ENCODE measurements around the gene MAU2.
"Not testable (repeated sequence)": the region's sequence is repeated elsewhere in the genome, so short reads cannot be mapped to it uniquely, and the experiment has no call there.

Gene MAU2

GRCh38 chr19:19345970-19346369 is 25.3 kb downstream of the MAU2 start:
- in situ Hi-C loops (cut with MboI; ENCODE audit: low sequenced_read_pairs) = no loop called here

DNA sequence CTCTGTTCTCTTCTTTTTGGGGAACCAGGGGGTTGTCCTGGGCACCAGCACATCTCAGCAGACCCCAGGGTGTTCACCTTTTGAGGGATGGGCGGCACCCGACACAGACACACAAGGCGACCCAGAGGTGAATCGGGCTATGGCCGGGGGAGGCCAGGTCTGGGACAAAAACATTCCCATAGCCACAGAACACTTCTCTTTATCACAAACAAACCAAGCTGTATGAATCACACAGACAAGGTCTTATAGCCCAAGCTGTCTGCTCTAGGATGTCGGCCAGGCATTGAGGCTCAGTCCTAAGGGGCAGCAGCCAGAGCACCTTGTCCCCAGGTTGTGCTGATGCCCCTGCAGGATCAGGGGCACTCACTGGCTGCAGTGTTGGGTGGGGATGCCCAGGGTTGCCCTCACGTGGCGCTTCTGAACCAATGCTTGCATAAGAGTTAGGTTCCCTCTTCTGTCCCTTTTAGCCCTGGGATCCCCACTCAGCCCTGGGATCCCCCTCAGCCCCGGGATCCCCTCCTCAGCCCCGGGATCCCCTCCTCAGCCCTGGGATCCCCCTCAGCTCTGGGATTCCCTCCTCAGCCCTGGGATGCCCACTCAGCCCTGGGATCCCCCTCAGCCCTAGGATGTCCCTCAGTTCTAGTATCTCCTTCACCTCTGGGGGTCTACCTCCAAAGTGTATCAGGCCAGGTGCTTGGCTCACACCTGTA is 26.9 kb downstream of the MAU2 start:
- in situ Hi-C loops (cut with MboI; ENCODE audit: low sequenced_read_pairs) = no loop called here

DNA sequence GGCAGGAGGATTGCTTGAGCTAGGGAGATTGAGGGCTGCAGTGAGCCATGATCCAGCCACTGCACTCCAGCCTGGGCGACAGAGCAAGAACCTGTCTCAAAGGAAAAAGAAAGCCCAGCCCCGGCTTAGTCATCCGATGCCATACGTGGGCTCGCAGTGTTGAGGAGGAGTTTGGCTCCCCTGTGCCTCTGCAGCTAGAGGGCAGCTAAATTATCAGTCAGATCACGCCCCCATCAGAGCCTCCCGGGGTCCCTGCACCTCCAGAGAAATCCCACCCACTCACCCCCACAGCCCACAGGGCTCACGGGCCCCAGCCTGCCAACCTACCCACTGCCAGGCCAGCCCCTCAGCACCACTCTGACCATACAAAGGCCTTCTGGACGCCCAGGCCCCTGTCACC is 27.6 kb downstream of the MAU2 start:
- in situ Hi-C loops (cut with MboI; ENCODE audit: low sequenced_read_pairs) = no loop called here

DNA sequence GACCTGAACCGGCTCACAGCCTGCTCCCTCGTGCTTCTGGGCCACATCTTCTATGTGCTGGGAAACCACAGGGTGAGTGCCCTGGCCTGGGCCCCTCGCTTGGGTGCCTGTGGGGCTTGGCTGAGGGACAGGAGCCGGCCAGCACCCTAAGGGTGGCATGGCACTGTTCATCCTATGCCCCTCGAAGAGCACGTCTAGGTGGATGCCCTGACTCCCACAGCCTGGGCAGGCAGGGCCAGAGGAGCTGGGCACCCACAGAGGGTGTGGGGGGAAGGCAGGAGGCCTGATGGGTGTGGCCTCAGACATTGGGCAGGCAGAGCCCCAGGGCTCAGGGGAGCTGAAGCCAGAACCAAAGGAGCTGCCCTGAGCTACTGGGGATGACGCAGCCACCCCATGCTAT is 28.7 kb downstream of the MAU2 start:
- in situ Hi-C loops (cut with MboI; ENCODE audit: low sequenced_read_pairs) = no loop called here

DNA sequence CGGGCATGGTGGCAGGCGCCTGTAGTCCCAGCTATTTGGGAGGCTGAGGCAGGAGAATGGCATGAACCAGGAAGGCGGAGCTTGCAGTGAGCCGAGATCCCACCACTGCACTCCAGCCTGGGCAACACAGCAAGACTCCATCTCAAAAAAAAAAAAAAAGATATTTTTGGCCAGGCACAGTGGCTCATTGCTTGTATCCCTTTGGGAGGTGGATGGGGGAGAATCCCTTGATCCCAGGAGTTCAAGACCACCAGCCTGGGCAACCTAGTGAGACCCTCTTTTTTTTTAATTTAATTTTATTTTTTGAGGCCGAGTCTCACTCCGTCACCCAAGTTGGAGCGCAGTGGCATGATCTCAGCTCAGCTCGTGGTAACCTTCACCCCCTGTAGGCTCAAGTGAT is 30.1 kb downstream of the MAU2 start:
- in situ Hi-C loops (cut with MboI; ENCODE audit: low sequenced_read_pairs) = loop anchor here (10.0 to 25.0 kb wide), 2 partner anchors 287 to 296 kb away; partner anchors contain the start of genes GMIP and LPAR2

DNA sequence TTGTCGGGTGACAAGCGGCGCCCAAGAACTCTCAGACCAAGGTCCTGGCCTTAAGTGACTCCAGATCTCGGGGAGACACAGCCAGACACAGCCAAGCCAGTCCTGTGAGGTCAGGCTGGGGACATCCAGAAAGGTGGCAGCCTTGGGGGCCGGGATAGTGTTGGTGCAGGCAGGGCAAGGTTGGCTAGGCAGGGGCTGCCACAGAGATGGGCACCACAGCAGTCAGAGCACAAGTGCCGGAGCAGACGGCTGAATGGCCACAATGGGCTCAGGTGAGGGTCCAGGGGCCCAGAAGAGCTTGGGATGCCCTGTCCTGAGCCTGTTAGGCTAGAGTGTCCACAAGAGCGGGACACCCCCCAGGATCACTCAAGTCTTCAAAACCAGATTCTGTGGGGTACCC is 32.2 kb downstream of the MAU2 start:
- in situ Hi-C loops (cut with MboI; ENCODE audit: low sequenced_read_pairs) = loop anchor here (10.0 to 25.0 kb wide), 2 partner anchors 284 to 298 kb away; partner anchors contain the start of genes GMIP and LPAR2

- in situ Hi-C loops (cut with MboI; ENCODE audit: low sequenced_read_pairs) = loop anchor here (10.0 to 25.0 kb wide), 2 partner anchors 283 to 299 kb away; partner anchors contain the start of genes GMIP and LPAR2
These were observed 33.4 kb downstream of the MAU2 start for GRCh38 chr19:19354007-19354406.

DNA sequence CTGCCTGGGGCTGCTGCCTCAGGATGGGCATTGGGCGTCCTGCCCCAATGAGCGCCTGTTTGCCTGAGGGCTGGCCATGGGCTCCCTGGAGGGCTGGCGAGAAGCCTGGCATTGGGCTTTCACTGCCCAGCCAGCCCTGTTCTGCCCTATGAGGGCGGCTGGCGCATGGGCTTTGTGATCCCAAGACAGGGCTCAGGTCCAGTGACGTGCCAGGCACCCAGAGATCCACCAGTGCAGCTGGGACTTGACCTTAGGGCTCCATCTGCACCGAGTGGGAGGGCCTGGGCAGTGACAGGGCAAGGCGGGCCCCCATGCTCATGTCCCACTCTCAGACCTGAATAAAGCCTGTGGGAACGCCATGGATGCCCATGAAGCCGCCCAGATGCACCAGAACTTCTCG is 34.3 kb downstream of the MAU2 start:
- in situ Hi-C loops (cut with MboI; ENCODE audit: low sequenced_read_pairs) = loop anchor here (10.0 to 25.0 kb wide), 2 partner anchors 282 to 300 kb away; partner anchors contain the start of genes GMIP and LPAR2

DNA sequence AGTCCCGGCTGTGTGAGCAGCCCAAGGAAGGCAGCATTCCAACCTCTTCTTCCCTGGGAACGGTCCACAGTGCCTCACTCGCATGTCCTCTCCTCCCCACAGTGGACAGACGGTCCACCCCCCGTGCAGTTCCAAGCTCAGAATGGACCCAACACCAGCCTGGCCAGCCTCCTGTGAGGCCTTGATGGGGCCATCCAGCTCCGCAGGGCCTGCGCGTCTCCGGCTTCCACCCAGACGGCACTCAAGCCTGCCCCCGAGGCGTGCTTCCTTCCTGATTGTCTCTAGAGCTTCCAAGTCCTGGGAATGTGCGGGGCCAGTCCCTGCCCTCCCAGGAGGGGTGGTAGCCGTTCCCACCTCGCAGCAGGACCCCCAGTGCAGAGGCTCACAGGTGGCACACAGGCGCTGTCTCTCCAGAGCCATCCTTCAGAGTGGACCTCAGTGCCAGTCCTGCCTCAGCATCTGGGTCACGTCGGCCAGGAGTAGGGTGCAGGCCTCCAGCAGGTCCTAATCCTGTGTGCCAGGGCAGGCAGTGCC is 35.0 kb downstream of the MAU2 start:
- in situ Hi-C loops (cut with MboI; ENCODE audit: low sequenced_read_pairs) = loop anchor here (10.0 to 25.0 kb wide), 2 partner anchors 282 to 301 kb away; partner anchors contain the start of genes GMIP and LPAR2

- in situ Hi-C loops (cut with MboI; ENCODE audit: low sequenced_read_pairs) = loop anchor here (10.0 to 25.0 kb wide), 2 partner anchors 281 to 302 kb away; partner anchors contain the start of genes GMIP and LPAR2
These were observed 35.9 kb downstream of the MAU2 start for GRCh38 chr19:19356500-19356899.

GRCh38 chr19:19356901-19357566 is 36.4 kb downstream of the MAU2 start:
- in situ Hi-C loops (cut with MboI; ENCODE audit: low sequenced_read_pairs) = loop anchor here (10.0 to 25.0 kb wide), 2 partner anchors 280 to 302 kb away; partner anchors contain the start of genes GMIP and LPAR2

- in situ Hi-C loops (cut with MboI; ENCODE audit: low sequenced_read_pairs) = loop anchor here (25.0 kb wide), 1 partner anchor 276 kb away; the partner anchor contains the start of genes GMIP and LPAR2
These were observed 40.5 kb downstream of the MAU2 start for GRCh38 chr19:19361075-19361594.

- in situ Hi-C loops (cut with MboI; ENCODE audit: low sequenced_read_pairs) = loop anchor here (25.0 kb wide), 1 partner anchor 275 kb away; the partner anchor contains the start of genes GMIP and LPAR2
These were observed 41.4 kb downstream of the MAU2 start for GRCh38 chr19:19362075-19362474.

GRCh38 chr19:19366434-19367396 is 46.1 kb downstream of the MAU2 start:
- in situ Hi-C loops (cut with MboI; ENCODE audit: low sequenced_read_pairs) = loop anchor here (5.0 to 25.0 kb wide), 2 partner anchors 126 to 271 kb away; partner anchors contain the start of genes GMIP and LPAR2

- in situ Hi-C loops (cut with MboI; ENCODE audit: low sequenced_read_pairs) = loop anchor here (5.0 to 25.0 kb wide), 2 partner anchors 124 to 269 kb away; partner anchors contain the start of genes GMIP and LPAR2
These were observed 47.5 kb downstream of the MAU2 start for GRCh38 chr19:19368087-19368486.

- in situ Hi-C loops (cut with MboI; ENCODE audit: low sequenced_read_pairs) = loop anchor here (25.0 kb wide), 1 partner anchor 266 kb away; the partner anchor contains the start of genes GMIP and LPAR2
These were observed 50.4 kb downstream of the MAU2 start for GRCh38 chr19:19371059-19371458.

GRCh38 chr19:19372656-19373416 is 52.2 kb downstream of the MAU2 start:
- in situ Hi-C loops (cut with MboI; ENCODE audit: low sequenced_read_pairs) = loop anchor here (25.0 kb wide), 1 partner anchor 264 kb away; the partner anchor contains the start of genes GMIP and LPAR2

GRCh38 chr19:19379527-19379926 is 58.9 kb downstream of the MAU2 start:
- in situ Hi-C loops (cut with MboI; ENCODE audit: low sequenced_read_pairs) = no loop called here

DNA sequence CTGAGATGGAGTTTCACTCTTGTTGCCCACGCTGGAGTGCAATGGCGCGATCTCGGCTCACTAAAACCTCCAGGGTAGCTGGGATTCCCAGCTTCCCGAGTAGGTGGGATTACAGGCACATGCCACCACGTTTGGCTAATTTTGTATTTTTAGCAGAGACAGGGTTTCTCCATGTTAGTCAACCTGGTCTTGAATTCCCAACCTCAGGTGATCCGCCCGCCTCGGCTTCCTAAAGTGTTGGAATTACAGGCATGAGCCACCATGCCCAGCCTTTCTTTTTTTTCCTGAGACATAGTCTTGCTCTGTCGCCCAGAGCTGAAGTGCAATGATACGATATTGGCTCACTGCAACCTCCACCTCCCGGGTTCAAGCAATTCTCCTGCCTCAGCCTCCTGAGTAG is 59.7 kb downstream of the MAU2 start:
- in situ Hi-C loops (cut with MboI; ENCODE audit: low sequenced_read_pairs) = not testable (repeated sequence)

All from HL-60/S4 (cell line).